GM13977 (cell line): ENCODE data around the gene HIRIP3.
"Not testable (repeated sequence)": the region's sequence is repeated elsewhere in the genome, so short reads cannot be mapped to it uniquely, and the experiment has no call there.

Experiments
- DNase-seq: peaks from one replicate; pipeline ENCODE4 v3.0.0; 2012; ENCODE audit warnings: low spot score
- CTCF ChIP-seq: IDR thresholded peaks from 2 replicates; pipeline ENCODE4 v1.5.1; 2012; ENCODE audit warnings: mild to moderate bottlenecking, control low read depth; ENCODE audit not compliant: insufficient read depth; ENCODE audit errors: extremely low read depth, missing control alignments
- in situ Hi-C: fragments of 300-500 bp; cut with MboI; formaldehyde crosslinking; loops from one replicate; pipeline ENCODE4 v1.12.0; 2022; ENCODE audit warnings: low sequenced_read_pairs, low pct_unique_long_range_greater_than_20kb, mixed read lengths, inconsistent platforms; ENCODE audit not compliant: unreplicated experiment

Gene HIRIP3

GRCh38 chr16:30017277-30017656, 21.9 kb upstream of the HIRIP3 start:
- in situ Hi-C loops = no loop called here
- DNase-seq = no peak
- no peak for TF ChIP-seq CTCF

GRCh38 chr16:30016555-30017276, 21.3 kb upstream of the HIRIP3 start:
- TF ChIP-seq CTCF = no peak
- DNase-seq = no peak
- in situ Hi-C loops = no loop called here

- in situ Hi-C loops, DNase-seq: not testable (repeated sequence)
Measured at GRCh38 chr16:30015450-30015849, 20.0 kb upstream of the HIRIP3 start.

- DNase-seq, in situ Hi-C loops: not testable (repeated sequence)
Measured at GRCh38 chr16:30012598-30012997, 17.2 kb upstream of the HIRIP3 start.

GRCh38 chr16:30011714-30012504, 16.5 kb upstream of the HIRIP3 start:
- in situ Hi-C loops = no loop called here
- DNase-seq = no peak
- no peak for TF ChIP-seq CTCF

GRCh38 chr16:30010844-30011713, 15.7 kb upstream of the HIRIP3 start, which contains the start of gene DOC2A:
DOC2A (minus strand) TSS chr16:30011027; CDS start chr16:30010222, 805 bp downstream.
- in situ Hi-C loops = no loop called here
- TF ChIP-seq CTCF = no peak
- peak; percentile 73 for DNase-seq

GRCh38 chr16:30009990-30010843, 14.8 kb upstream of the HIRIP3 start:
- in situ Hi-C loops = no loop called here
- no peak for TF ChIP-seq CTCF

More at GRCh38 chr16:30009990-30010843, 14.8 kb upstream of the HIRIP3 start:
- no peak for DNase-seq
